ENCODE measurements around the gene ARPP19.

ARPP19 gene

GRCh38 chr15:52509500-52510245 lies 59.2 kb downstream of the ARPP19 start:
- DNase-seq, result no peak

- DNase-seq, result no peak
These were observed 62.3 kb downstream of the ARPP19 start for GRCh38 chr15:52506549-52506948.

- DNase-seq, result no peak
These were observed 63.7 kb downstream of the ARPP19 start for GRCh38 chr15:52505151-52505550.

- no peak for DNase-seq
These were observed 64.9 kb downstream of the ARPP19 start for GRCh38 chr15:52503788-52504496.

GRCh38 chr15:52502608-52503007 lies 66.2 kb downstream of the ARPP19 start:
- DNase-seq, result no peak

- DNase-seq, result no peak
These were observed 69.3 kb downstream of the ARPP19 start for GRCh38 chr15:52499506-52499905.

- no peak for DNase-seq
These were observed 70.1 kb downstream of the ARPP19 start for GRCh38 chr15:52498706-52499105.

Measured in left hindlimb (tissue), 1 donor.